ENCODE results near the gene MAP7D2. TPM values are rescaled to one million over a fixed set of nuclear protein-coding genes. Genes with fewer than 3 reads are reported as not detected.

Gene MAP7D2
- total RNA-seq, 1 experiment from 2014 or later = 0.15 TPM

- RAD21 ChIA-PET (ENCODE audit: low non-redundant PET in 1 of 2, low total read pairs in 2 of 2, uncharacterized antibody in 2 of 2, unreplicated experiment in 2 of 2) = interaction anchor here (1.0 kb wide), 2 partner anchors 163 kb away, joined by 4 to 5 read pairs; no protein-coding TSS in a partner anchor
Observed at GRCh38 chrX:20067709-20068561, 48.8 kb downstream of the MAP7D2 start.

More at GRCh38 chrX:20067709-20068561, 48.8 kb downstream of the MAP7D2 start:
- Histone ChIP-seq H3K4me2 (ENCODE audit: low read length) (peak overlapping the region; percentile 49), H3K4me3 (replicated peaks in 1 of 2; ENCODE audit: low read depth in 1 of 2, low read length in 2 of 2) (no peak overlapping the region), H2AFZ (ENCODE audit: low read depth, low read length, poor library complexity, severe bottlenecking) (no peak overlapping the region), H3K27ac (ENCODE audit: low read depth, low read length) (no peak overlapping the region), H4K20me1 (ENCODE audit: insufficient read depth) (no peaks in the 10 kb centered on the region), H3K9me3 (ENCODE audit: control insufficient read depth in 1 of 2, insufficient read depth in 1 of 2, low read depth in 1 of 2, low read length in 2 of 2) (no peaks in the 10 kb centered on the region), H3K9ac (ENCODE audit: low read length) (no peak overlapping the region), H3K27me3 (ENCODE audit: insufficient read depth, low read length) (no peaks in the 10 kb centered on the region), H3K36me3 (ENCODE audit: control insufficient read depth in 1 of 2, insufficient read depth in 2 of 2, low read length in 2 of 2) (no peaks in the 10 kb centered on the region), H3K79me2 (ENCODE audit: insufficient read depth, low read length) (no peaks in the 10 kb centered on the region), H3K4me1 (ENCODE audit: control insufficient read depth in 1 of 2, insufficient read depth in 2 of 2, low read length in 2 of 2) (peaks cover 5 to 15% of the 10 kb centered on the region in 2 experiments), H3K9me2 (ENCODE audit: insufficient read depth) (no peaks in the 10 kb centered on the region)
- intact Hi-C loops (cut with micrococcal nuclease) = loop anchor here (1.0 to 10.0 kb wide), 2 partner anchors 163 to 333 kb away; no protein-coding TSS in a partner anchor
- ATAC-seq (peak; percentile 69), DNase-seq (ENCODE audit: low read depth, low spot score) (peak; percentile 23)
- ChIA-PET POLR2A (no interaction called here), CTCF (interaction anchor here (0.7 to 3.1 kb wide), 7 partner anchors 10 to 685 kb away, joined by 3 to 31 read pairs (median 5); partner anchors contain the start of gene SH3KBP1)
- 0 out of 2 replicates have a peak, but pooled peaks have one; percentile 14 for TF ChIP-seq CEBPB (IDR thresholded peaks at IDR 0.05; ENCODE audit: low read depth)
- TF ChIP-seq ATF3 (IDR thresholded peaks at IDR 0.05) = 0 out of 2 replicates have a peak, but pooled peaks have one; percentile 0
- TF ChIP-seq JUND (IDR thresholded peaks at IDR 0.05) = peak; percentile 29; the same call in 1 of the 2 replicates
- peak; percentile 20; the same call in 1 of the 2 replicates for TF ChIP-seq SP1 (IDR thresholded peaks at IDR 0.05; ENCODE audit: low read depth)
- TF ChIP-seq YY1 (IDR thresholded peaks at IDR 0.05; ENCODE audit: extremely low read depth, insufficient replicate concordance, low read depth, low read length) = no peak
- peak; percentile 17; the same call in 1 of the 2 replicates for TF ChIP-seq MAX (IDR thresholded peaks at IDR 0.05)
- TF ChIP-seq REST (IDR thresholded peaks at IDR 0.05; ENCODE audit: low read depth) = no peak
- BruUV-seq (replicated peaks) = no TSS peak

Data from HCT116 (cell line).